Stimulated activated CD4-positive, alpha-beta T cell treated with anti-CD3 and anti-CD28 coated beads, Interleukin-2, amount 100 ng/mL, for 24 hours (primary cell): ENCODE data around the gene TARM1.
A peak's percentile ranks its signal among the peaks of the same experiment; 100 is the strongest.

Experiments
- DNase-seq, 2 donors: peaks; one replicate each; pipeline ENCODE4 v3.0.0-alpha.2; 2020

The TARM1 gene

DNA sequence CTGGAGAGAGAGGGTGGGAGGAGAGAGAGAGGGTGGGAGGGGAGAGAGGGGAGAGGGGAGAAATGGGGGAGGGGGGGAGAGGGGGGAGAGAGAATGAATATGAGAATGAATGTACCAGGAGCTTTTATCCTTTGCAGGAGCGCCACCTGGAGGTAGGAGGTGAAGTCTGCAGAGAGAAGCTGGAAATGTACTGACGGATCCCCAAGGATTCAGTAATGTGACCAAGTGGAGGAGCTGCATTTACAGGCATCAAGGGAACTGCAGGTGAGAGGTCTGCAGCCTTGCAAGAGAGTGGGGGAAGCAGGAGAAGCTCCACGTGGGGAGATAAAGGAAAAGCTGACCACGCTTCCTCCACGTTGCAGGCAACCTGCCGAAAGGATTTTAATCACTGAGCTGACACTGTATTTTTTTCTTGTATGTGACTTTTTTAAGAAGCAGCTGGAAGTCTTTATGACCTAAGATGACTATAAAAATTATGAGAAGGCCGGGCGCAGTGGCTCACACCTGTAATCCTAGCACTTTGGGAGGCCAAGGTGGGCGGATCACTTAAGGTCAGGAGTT, 51.2 kb downstream of the TARM1 start:
- peak; percentile 65 to 66 for DNase-seq

DNA sequence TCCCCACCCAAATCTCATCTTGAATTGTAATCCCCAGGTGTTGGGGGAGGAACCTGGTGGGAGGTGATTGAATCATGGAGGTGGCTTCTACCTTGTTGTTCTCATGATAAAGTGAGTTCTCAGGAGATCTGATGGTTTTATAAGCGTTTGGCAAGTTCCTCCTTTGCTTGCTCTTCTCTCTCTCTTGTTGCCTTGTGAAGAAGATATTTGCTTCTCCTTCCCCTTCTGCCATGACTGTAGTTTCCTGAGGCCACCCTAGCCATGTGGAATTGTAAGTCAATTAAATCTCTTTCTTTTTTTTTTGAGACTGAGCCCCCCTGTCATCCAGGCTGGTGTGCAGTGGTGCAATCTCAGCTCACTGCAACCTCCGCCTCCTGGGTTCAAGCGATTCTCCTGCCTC, 51.9 kb downstream of the TARM1 start:
- DNase-seq = no peak

DNA sequence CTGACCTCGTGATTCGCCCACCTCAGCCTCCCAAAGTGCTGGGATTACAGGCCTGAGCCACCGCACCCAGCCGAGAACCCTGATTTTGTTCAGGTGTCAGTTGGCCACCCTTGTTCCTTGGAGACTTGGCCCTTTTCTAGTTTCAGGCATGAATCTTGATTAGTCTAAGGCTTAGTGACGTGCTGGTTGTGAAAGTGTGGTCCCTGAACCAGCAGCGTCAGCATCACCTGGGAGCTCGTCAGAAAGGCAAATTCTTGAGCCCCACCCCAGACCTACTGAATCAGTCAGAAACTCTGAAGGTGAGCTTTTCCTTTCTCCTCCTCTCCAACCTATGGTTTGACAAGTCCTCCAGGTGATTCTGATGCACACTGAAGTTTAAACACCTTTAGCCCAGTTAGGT, 54.5 kb downstream of the TARM1 start:
- no peak for DNase-seq

DNA sequence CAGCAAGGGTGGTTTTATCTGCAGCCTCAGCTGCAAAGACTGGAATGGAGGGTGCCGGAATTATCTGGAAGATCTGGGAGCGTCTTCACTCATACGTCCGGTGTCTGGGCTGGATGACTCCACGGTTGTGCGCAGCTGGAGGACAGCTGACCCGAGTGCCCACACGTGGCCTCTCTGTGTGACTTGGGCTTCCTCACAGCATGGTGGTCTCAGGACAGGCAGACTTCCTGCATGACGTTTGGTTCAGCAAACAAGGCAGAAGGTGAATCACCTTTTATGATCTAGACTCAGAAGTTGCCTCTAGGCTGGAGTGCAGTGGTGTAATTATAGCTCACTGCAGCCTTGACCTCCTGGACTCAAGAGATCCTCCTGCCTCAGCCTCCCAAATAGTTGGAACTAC, 56.5 kb downstream of the TARM1 start:
- no peak for DNase-seq

DNA sequence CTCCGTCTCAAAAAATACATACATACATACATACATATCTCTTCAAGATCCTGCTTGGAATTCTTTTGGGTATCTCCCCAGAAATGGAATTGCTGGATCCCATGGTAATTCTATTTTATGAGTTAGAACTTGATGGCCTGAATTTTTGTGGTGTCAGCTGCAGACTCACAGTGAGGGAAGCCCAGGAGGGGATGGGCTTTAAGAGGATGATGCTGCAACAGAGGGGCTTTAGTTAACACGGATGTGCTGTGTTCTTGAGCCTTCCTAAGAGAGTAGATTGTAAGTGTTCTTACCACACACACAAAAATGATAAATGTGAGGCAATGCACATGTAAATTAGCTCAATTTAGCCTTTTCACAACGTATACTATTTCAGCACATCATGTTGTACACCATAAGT, 58.0 kb downstream of the TARM1 start:
- no peak for DNase-seq

DNA sequence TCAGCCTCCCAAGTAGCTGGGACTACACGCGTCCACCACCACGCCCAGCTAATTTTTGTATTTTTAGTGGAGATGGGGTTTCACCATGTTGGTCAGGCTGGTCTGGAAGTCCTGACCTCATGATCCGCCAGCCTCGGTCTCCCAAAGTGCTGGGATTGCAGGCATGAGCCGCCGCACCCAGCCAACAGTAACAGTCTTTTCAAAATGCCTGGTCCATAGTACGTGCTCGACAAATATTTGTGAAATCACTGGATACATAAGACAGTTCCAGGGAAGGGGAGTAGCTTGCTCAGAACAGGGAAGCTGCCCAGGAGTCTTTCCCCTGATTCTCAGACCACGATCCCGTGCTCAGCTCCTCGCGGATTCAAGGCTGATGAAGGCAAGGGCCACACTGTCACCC, 59.2 kb downstream of the TARM1 start:
- no peak for DNase-seq

DNA sequence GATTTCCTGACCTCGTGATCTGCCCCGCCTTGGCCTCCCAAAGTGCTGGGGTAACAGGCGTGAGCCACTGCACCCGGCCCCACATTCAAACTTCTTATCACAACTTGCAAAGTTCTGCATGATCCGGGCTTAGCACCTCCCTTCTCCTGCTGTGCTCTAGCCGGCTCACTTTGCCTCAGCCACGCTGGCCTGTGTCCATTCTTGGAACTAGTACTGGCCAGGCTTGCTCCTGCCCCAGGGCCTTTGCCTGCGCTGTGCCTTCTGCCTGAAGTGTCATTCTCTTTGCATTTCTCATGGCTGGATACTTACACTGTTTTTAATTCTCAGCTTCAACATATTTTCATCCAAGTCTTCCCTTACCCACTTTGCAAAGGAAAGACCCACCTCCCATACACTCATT, 59.8 kb downstream of the TARM1 start:
- no peak for DNase-seq
